ENCODE measurements around the gene POU2F2.

The POU2F2 gene

DNA sequence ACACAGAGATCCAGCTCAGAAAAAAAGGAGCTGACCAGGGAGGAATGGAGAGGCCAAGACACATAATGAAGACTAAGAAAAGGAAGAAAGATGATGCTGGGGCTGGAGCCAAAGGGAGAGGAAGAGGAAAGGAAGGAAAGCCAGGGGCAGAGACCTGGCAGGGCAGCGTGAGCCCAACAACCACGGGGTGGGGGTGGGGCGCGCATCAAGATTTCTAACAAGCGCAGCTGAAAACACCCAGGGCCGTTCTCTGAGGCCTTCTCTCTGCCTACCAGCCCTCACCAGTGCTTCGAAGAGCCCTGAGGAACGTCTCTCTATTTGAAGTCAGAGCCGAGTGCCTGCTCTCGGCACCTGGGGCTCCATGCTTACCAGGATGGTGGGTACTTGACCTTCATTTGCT lies 23.6 kb upstream of the POU2F2 start:
- H3K4me3 ChIP-seq (replicated peaks; ENCODE audit: low read depth, low read length), result no peak overlapping the region
- TF ChIP-seq, protein P1, sequence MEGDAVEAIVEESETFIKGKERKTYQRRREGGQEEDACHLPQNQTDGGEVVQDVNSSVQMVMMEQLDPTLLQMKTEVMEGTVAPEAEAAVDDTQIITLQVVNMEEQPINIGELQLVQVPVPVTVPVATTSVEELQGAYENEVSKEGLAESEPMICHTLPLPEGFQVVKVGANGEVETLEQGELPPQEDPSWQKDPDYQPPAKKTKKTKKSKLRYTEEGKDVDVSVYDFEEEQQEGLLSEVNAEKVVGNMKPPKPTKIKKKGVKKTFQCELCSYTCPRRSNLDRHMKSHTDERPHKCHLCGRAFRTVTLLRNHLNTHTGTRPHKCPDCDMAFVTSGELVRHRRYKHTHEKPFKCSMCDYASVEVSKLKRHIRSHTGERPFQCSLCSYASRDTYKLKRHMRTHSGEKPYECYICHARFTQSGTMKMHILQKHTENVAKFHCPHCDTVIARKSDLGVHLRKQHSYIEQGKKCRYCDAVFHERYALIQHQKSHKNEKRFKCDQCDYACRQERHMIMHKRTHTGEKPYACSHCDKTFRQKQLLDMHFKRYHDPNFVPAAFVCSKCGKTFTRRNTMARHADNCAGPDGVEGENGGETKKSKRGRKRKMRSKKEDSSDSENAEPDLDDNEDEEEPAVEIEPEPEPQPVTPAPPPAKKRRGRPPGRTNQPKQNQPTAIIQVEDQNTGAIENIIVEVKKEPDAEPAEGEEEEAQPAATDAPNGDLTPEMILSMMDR (IDR thresholded peaks at IDR 0.05; ENCODE audit: low read length, missing control alignments), result no peak
- DNase-seq (ENCODE audit: low read depth), result no peak

GRCh38 chr19:42154471-42155323 lies 22.5 kb upstream of the POU2F2 start:
- H3K4me3 ChIP-seq (replicated peaks; ENCODE audit: low read depth, low read length), result no peak overlapping the region
- TF ChIP-seq, protein P1 (IDR thresholded peaks at IDR 0.05; ENCODE audit: low read length, missing control alignments), result no peak
- no peak for DNase-seq (ENCODE audit: low read depth)

DNA sequence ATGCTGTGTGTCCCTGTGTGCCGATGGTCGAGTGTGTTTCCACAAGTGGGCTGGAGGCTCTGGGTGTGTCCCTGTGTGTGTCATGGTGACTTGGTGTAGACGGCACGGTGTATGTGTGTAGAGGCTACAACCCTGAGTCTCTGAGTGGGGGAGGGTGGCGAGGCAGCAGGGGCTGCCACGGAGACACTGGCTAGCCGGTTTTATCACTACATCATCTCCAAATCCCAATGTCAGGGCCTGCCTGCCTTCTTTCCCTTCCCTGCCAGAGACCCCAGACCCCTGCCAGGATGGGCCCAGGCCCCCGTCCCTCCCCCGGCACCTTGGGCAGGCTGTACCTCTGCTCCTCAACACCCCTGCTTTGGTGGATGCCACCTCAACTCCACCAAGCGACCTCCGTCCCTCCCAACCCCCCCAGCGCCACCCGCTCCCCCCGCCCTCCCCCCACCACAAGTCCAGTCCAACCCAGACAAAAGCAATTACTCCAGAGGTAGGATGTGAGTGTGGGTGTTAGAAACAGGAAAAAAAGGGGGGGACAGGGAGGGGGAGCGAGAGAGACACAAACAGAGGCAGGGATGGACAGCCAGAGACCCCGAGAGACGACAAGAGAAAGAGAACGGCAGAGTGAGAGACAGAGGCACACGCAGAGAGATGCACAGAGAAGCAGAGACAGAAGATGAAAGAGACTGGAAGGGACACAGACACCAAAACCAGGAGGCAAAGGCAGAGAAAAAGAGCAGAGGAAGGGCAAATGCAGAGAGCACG lies 21.6 kb upstream of the POU2F2 start:
- no peak overlapping the region for H3K4me3 ChIP-seq (replicated peaks; ENCODE audit: low read depth, low read length)
- TF ChIP-seq, protein P1 (IDR thresholded peaks at IDR 0.05; ENCODE audit: low read length, missing control alignments), result no peak
- DNase-seq (ENCODE audit: low read depth), result no peak

DNA sequence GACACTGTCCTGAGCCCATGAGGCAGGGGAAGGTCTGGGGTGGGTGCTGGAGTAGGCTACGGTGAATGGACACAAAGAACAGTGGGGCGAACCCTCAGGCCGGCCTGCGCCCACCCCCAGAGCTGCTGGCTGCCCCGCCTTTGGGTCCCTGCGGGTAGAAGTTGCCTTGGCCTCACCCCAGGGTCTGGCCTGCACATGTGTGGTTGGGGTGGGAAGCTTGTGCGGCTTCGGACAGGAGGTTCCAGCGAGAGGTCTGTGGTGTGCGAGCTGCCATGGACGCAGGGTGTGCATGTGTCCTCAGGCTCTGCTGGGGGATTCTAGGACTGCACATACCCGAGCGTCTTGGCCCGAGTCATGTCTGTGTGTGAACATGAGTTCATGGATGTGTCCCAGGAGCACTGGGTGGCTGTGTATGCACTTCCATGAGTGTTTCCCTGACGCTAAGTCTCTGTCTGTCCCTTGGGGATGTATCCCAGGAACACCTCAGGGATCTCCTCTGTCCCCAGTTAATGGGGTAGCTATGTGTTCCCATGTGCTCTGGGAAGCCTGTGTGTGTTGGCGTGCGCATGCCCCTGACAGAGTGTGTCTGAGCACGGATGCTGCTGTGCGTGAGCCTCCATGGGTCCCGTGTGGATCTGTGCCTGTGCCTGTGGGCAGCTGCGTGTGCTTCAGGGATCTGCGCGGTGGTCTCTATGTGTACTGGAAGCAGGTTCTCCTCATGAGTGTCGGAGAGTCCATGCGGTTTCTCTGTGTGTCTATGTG lies 20.8 kb upstream of the POU2F2 start:
- TF ChIP-seq, protein P1 (IDR thresholded peaks at IDR 0.05; ENCODE audit: low read length, missing control alignments), result no peak
- no peak overlapping the region for H3K4me3 ChIP-seq (replicated peaks; ENCODE audit: low read depth, low read length)
- no peak for DNase-seq (ENCODE audit: low read depth)

DNA sequence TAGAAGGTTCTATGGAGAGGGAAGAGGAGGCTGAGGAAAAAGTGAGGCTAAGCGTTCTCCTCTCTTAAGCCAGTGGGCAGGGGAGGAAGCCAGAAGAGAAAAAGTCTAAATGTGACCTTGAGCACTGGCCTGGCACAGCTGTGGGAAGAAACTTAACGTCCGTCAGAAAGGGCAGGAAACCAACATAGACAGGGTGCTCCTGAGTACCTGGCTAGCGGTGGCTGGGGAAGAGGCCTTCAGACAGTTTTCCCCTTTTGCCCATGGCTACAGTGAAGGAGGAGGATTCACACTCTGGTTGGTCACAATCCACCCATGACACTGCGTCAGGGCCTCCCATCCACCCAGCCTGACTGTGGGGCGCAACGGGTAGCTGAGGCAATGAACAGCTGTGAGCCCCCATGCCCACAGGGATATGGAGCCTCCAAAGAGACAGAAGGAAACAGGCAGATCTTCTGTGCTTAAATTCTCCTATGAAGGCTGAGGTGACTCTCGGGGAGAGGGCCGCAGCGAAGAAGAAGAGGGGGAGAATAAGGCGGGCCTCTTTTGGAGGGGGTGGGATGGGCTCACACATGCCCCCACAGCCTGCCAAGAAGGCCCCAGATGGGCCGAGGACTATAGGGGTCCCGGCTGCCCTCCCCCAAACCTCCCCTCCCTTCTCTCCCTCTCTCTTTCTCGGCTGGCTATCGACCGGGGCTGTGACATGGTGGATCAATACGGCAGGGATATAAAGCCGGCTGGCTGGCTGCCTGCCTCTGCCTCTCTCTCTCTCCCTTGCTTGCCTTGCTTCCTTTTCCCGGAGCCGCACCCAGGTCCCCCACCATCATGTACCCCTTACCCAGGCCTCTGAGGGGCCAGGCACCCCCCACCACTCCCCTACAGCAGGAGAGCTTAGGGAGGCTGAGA lies 19.8 kb upstream of the POU2F2 start:
- no peak for DNase-seq (ENCODE audit: low read depth)
- no peak overlapping the region for H3K4me3 ChIP-seq (replicated peaks; ENCODE audit: low read depth, low read length)
- TF ChIP-seq, protein P1 (IDR thresholded peaks at IDR 0.05; ENCODE audit: low read length, missing control alignments), result no peak

GRCh38 chr19:42150911-42151361 lies 18.7 kb upstream of the POU2F2 start:
- no peak overlapping the region for H3K4me3 ChIP-seq (replicated peaks; ENCODE audit: low read depth, low read length)
- TF ChIP-seq, protein P1 (IDR thresholded peaks at IDR 0.05; ENCODE audit: low read length, missing control alignments), result no peak
- DNase-seq (ENCODE audit: low read depth), result no peak
